ENCODE data around the gene OR51B5.

- no peak for TF ChIP-seq EZH2 (IDR thresholded peaks at IDR 0.05; ENCODE audit: low read length)
- TF ChIP-seq, protein P1, sequence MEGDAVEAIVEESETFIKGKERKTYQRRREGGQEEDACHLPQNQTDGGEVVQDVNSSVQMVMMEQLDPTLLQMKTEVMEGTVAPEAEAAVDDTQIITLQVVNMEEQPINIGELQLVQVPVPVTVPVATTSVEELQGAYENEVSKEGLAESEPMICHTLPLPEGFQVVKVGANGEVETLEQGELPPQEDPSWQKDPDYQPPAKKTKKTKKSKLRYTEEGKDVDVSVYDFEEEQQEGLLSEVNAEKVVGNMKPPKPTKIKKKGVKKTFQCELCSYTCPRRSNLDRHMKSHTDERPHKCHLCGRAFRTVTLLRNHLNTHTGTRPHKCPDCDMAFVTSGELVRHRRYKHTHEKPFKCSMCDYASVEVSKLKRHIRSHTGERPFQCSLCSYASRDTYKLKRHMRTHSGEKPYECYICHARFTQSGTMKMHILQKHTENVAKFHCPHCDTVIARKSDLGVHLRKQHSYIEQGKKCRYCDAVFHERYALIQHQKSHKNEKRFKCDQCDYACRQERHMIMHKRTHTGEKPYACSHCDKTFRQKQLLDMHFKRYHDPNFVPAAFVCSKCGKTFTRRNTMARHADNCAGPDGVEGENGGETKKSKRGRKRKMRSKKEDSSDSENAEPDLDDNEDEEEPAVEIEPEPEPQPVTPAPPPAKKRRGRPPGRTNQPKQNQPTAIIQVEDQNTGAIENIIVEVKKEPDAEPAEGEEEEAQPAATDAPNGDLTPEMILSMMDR (optimal IDR thresholded peaks at IDR 0.05 in 1 of 3, IDR thresholded peaks at IDR 0.05 in 1 of 3, conservative IDR thresholded peaks at IDR 0.05 in 1 of 3; ENCODE audit: extremely low read depth in 1 of 3, insufficient read depth in 2 of 3, low read length in 3 of 3), result no peak
Observed at GRCh38 chr11:5298451-5298850, 44.9 kb downstream of the OR51B5 start.
